ENCODE data around the gene DNA2.

DNA sequence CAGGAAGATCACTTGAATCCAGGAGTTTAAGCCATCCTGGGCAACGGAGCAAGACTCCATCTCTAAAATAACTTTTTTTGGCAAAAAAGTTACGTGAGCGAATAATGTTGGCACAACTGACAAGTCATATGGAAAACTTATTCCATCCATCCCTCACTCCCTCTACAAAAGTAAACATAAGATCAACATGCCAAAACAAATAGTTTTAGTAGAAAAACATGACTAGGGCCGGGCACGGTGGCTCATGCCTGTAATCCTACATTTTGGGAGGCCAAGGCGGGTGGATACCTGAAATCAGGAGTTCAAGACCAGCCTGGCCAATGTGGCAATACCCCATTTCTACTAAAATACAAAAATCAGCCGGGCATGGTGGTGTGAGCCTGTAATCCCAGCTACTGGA is 29.9 kb upstream of the DNA2 start:
- TF ChIP-seq, protein P1, sequence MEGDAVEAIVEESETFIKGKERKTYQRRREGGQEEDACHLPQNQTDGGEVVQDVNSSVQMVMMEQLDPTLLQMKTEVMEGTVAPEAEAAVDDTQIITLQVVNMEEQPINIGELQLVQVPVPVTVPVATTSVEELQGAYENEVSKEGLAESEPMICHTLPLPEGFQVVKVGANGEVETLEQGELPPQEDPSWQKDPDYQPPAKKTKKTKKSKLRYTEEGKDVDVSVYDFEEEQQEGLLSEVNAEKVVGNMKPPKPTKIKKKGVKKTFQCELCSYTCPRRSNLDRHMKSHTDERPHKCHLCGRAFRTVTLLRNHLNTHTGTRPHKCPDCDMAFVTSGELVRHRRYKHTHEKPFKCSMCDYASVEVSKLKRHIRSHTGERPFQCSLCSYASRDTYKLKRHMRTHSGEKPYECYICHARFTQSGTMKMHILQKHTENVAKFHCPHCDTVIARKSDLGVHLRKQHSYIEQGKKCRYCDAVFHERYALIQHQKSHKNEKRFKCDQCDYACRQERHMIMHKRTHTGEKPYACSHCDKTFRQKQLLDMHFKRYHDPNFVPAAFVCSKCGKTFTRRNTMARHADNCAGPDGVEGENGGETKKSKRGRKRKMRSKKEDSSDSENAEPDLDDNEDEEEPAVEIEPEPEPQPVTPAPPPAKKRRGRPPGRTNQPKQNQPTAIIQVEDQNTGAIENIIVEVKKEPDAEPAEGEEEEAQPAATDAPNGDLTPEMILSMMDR (IDR thresholded peaks at IDR 0.05) = no peak
- TF ChIP-seq EZH2 (IDR thresholded peaks at IDR 0.05) (no peak), EZH2phosphoT487 (IDR thresholded peaks at IDR 0.05) (no peak)
